Esophagus muscularis mucosa (tissue), 4 donors: ENCODE results near the gene BTBD3. TPM values are rescaled to one million over a fixed set of nuclear protein-coding genes. Genes with fewer than 3 reads are reported as not detected.

Source experiments
- DNase-seq: peaks from one replicate; pipeline ENCODE4 v3.0.0-alpha.2; 2017; ENCODE audit errors: extremely low spot score
- H3K27ac ChIP-seq, 4 donors: fragments of 200-600 bp; sonication (generic); replicated peaks in 1 of 4; 1 replicate in 3 of 4; 2 replicates in 1 of 4; pipeline ENCODE4 v1.5.1; 2016 to 2019; ENCODE audit warnings: mild to moderate bottlenecking in 1 of 4
- H3K27me3 ChIP-seq, 4 donors: fragments of 200-600 bp; sonication (generic); one replicate each; pipeline versions ENCODE4 v1.5.1 to v1.6.0; 2016 to 2019
- H3K36me3 ChIP-seq, 4 donors: fragments of 200-600 bp; sonication (generic); one replicate each; pipeline ENCODE4 v1.5.1; 2016 to 2019
- H3K4me1 ChIP-seq, 4 donors: fragments of 200-600 bp; sonication (generic); one replicate each; pipeline ENCODE4 v1.5.1; 2016 to 2019
- H3K4me3 ChIP-seq, 4 donors: fragments of 200-600 bp; sonication (generic); 1 replicate in 2 of 4; 2 replicates in 2 of 4; pipeline ENCODE4 v1.5.1; 2016 to 2019; ENCODE audit warnings: mild to moderate bottlenecking in 4 of 4, moderate library complexity in 1 of 4
- H3K9me3 ChIP-seq, 4 donors: fragments of 200-600 bp; sonication (generic); 1 replicate in 3 of 4; 2 replicates in 1 of 4; pipeline ENCODE4 v1.5.1; 2016 to 2019
- EP300 ChIP-seq: sonication (generic); formaldehyde crosslinking; IDR thresholded peaks from one replicate; pipeline ENCODE4 v1.6.1; 2017; ENCODE audit warnings: antibody characterized with exemption
- POLR2A ChIP-seq: fragments of 450-650 bp; IDR thresholded peaks from one replicate; pipeline ENCODE4 v1.6.1; 2017; ENCODE audit warnings: antibody characterized with exemption, moderate library complexity, mild to moderate bottlenecking, low read depth
- POLR2AphosphoS5 ChIP-seq, 2 donors: sonication (generic); formaldehyde crosslinking; IDR thresholded peaks; one replicate each; pipeline ENCODE4 v1.6.1; 2017; ENCODE audit warnings: antibody characterized with exemption in 2 of 2
- WGBS: methylation state at CpG from one replicate; pipeline ENCODE4 v1.1.5; 2018; 5-methylcytosine and 5-hydroxymethylcytosine counted together
- intact Hi-C: fragments of 100-400 bp; cut with DNase I; formaldehyde crosslinking; loops from one replicate; pipeline ENCODE4 v1.15.1; 2023
- total RNA-seq, 4 donors: library from RNA; depleted of rRNA; stranded (reverse); fragments of >200 nt; gene quantifications; one replicate each; pipeline versions ENCODE4 v1.1.0 to v1.2.1, GENCODE V29; 2016
- TF ChIP-seq, protein P1 (sequence below), 3 experiments: fragments of 200-600 bp in 2 of 3; fragments of 450-650 bp in 1 of 3; sonication (generic) in 2 of 3; IDR thresholded peaks; one replicate each; pipeline ENCODE4 v1.5.1; 2017 to 2019; ENCODE audit warnings: antibody characterized with exemption in 3 of 3, mild to moderate bottlenecking in 2 of 3, moderate library complexity in 1 of 3

The BTBD3 gene
- total RNA-seq, 4 donors from 2014 or later: 15.4 to 34.5 (median 25.9) TPM

DNA sequence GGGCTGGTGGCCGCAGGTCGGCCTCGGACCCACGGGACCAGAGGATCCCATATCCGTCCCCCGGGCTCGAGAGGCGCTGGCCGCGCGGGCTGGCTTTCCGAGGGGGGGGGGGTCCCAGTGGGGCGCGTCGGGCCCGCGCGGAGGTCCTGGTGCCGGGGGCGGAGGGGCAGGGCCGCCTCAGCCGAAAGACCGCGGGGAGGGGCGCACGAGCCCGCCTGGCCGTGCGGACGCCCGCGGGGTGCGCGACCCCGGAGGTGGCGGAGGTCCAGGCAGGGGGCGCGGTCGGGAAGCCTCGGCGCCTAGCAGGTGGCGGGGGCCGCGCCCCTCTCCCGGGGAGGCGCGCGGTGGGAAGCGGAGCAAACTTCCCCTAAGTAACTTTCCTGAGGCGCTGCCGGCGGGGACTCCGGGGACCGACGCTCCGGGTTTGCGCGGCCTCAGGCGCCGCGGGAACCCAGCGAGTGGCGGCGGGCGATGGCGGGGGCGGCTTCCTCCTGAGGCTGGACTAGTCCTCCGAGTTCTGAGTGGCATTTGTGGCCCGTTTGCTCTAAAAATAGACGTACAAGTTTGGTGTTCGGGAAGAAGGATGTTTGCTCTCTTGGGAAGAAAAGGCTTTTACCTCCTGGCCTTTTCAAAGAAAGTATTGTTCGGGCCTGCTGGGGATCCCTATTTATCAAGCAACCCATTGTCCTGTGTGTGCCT lies 26.5 kb upstream of the BTBD3 start:
- intact Hi-C loops: no loop called here
- 0% methylated on average over 4 of the region's 72 CpGs for WGBS
- DNase-seq: no peak
- Histone ChIP-seq H3K4me1 (peaks cover 13 to 42% (median 29%) of the 10 kb centered on the region in 4 donors), H3K4me3 (peak overlapping the region; percentile 86 to 92 (median 90)), H3K36me3 (no peaks in the 10 kb centered on the region), H3K27ac (peak overlapping the region; percentile 91 to 94 (median 93)), H3K9me3 (no peaks in the 10 kb centered on the region), H3K27me3 (no peaks in the 10 kb centered on the region)
- no peak for TF ChIP-seq EP300
- TF ChIP-seq, protein P1, sequence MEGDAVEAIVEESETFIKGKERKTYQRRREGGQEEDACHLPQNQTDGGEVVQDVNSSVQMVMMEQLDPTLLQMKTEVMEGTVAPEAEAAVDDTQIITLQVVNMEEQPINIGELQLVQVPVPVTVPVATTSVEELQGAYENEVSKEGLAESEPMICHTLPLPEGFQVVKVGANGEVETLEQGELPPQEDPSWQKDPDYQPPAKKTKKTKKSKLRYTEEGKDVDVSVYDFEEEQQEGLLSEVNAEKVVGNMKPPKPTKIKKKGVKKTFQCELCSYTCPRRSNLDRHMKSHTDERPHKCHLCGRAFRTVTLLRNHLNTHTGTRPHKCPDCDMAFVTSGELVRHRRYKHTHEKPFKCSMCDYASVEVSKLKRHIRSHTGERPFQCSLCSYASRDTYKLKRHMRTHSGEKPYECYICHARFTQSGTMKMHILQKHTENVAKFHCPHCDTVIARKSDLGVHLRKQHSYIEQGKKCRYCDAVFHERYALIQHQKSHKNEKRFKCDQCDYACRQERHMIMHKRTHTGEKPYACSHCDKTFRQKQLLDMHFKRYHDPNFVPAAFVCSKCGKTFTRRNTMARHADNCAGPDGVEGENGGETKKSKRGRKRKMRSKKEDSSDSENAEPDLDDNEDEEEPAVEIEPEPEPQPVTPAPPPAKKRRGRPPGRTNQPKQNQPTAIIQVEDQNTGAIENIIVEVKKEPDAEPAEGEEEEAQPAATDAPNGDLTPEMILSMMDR (IDR thresholded peaks at IDR 0.05): no peak
- no peak for TF ChIP-seq POLR2AphosphoS5 (IDR thresholded peaks at IDR 0.05)
- no peak for TF ChIP-seq POLR2A

DNA sequence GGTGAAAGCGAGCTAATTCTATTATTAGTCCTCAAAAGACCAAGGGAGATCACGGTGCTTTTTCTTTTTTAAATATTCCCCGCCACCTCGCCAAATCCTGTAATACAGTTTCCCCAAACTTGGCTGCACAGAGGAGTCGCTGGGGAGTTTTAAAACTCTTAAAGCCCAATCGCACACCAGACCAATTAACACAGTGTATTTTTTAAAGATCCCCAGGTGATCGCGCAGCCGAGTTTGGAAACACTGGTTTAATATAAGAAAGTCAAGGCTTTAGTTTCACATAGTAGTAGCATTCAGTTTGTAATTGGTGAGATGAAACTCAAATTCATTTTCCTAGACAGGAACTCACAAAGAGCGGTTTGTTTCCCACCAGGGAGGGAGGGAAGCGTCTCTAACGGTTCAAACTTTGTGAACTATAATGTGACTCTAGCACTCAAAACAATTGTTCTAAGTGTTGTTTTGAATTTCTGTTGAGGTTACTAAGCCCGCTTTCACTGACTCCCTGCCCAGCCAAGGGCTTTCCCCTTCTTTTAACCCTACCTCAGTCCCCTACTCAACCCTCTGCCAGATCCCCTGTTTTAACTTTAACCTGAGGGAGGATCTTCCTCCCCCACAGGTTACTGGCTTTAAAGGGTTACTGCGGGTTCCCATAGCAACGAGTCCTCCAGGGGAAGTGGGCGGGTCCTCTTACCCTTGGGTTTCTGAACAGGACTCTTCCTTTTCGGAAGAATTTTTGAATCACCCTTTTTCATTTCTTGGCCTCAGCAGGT lies 25.7 kb upstream of the BTBD3 start:
- Histone ChIP-seq H3K36me3 (no peaks in the 10 kb centered on the region), H3K27ac (peak overlapping the region; percentile 91 to 94 (median 93)), H3K4me3 (peak overlapping the region; percentile 86 to 92 (median 90)), H3K27me3 (no peaks in the 10 kb centered on the region), H3K9me3 (no peaks in the 10 kb centered on the region), H3K4me1 (peaks cover 16 to 42% (median 29%) of the 10 kb centered on the region in 4 donors)
- 1% methylated on average over 17 of the region's 17 CpGs for WGBS
- DNase-seq: no peak
- no peak for TF ChIP-seq POLR2AphosphoS5 (IDR thresholded peaks at IDR 0.05)
- no peak for TF ChIP-seq EP300
- no peak for TF ChIP-seq POLR2A
- TF ChIP-seq, protein P1 (IDR thresholded peaks at IDR 0.05): no peak
- intact Hi-C loops: no loop called here

DNA sequence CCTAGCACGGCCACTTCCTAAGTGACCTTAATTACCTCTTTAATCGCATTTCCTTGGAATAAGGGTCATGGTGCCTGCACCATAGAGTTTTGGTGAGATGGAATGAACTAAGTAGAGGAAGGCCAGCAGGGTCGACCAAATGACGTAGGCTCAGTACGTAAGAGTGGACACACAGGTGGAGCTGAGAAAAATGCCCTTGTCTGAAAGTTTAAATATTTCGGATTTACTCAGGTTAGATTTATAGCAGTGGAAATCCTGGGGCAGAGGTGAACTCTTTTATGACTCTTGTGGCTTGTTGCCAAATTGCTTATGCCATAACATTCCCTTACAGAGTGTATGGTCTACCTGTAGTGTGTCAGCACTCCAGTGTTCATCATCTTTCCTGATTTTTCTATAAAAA lies 23.6 kb upstream of the BTBD3 start:
- Histone ChIP-seq H3K9me3 (no peaks in the 10 kb centered on the region), H3K27me3 (no peaks in the 10 kb centered on the region), H3K4me1 (peaks cover 17 to 42% (median 29%) of the 10 kb centered on the region in 4 donors), H3K36me3 (no peaks in the 10 kb centered on the region), H3K4me3 (no peak overlapping the region), H3K27ac (no peak overlapping the region)
- 81% methylated on average over 6 of the region's 6 CpGs for WGBS
- intact Hi-C loops: no loop called here
- TF ChIP-seq EP300 (no peak), POLR2A (no peak), POLR2AphosphoS5 (IDR thresholded peaks at IDR 0.05) (no peak)
- TF ChIP-seq, protein P1 (IDR thresholded peaks at IDR 0.05): no peak
- no peak for DNase-seq

DNA sequence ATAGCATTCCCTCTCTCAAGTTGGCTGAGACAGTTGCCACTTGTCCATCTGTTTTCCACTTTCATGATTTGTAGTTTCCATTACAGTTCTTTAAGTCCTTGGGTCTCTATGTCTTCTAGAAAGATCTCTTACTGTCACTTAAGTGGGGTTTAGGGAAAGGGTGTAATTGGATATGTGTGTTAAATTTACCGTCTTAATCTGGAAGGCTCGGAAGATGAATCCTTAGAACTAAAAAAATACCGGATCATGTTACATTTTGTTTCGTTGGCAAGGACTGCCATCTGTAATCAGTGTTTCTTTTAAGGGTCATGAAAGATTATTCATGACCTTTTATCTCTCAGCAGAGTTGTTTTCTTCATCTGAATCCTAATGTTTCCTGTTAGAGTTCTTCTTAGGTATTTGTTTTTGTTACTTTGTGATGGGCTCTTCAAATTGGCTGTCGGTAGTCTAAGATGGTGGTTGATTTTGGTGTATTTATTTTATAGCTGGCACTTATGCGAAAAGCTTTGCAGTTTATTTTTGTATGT lies 21.8 kb upstream of the BTBD3 start:
- no peaks in the 10 kb centered on the region for H3K9me3 ChIP-seq
- DNase-seq: no peak
- intact Hi-C loops: no loop called here
- no peak overlapping the region for H3K27ac ChIP-seq
- no peaks in the 10 kb centered on the region for H3K27me3 ChIP-seq
- H3K4me1 ChIP-seq: peaks cover 14 to 34% (median 24%) of the 10 kb centered on the region in 4 donors
- 67% methylated on average over 6 of the region's 6 CpGs for whole genome bisulfite sequencing
- TF ChIP-seq POLR2AphosphoS5 (IDR thresholded peaks at IDR 0.05): no peak
- no peaks in the 10 kb centered on the region for H3K36me3 ChIP-seq
- no peak overlapping the region for H3K4me3 ChIP-seq

DNA sequence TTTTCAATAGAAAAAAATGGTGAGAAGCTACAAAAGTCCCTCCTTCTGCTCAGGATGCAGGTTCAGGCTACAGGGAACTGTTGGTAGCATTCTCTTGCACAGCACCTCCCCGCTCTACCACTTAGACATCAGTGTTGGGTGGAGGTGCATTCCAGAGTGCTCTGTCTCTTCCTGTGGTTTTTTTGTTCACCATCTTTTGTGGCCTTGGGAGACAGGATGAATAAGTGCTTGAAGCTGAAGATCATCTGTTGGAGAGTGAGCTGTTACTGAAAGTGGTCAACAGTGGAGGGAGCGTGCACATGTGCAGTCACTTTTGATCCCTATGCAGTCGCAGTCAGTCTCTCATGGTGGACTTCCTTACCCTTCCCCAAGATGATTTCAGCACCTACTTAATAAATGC lies 16.6 kb upstream of the BTBD3 start:
- TF ChIP-seq POLR2AphosphoS5 (IDR thresholded peaks at IDR 0.05): no peak
- Histone ChIP-seq H3K27me3 (no peaks in the 10 kb centered on the region), H3K4me3 (no peak overlapping the region), H3K9me3 (no peaks in the 10 kb centered on the region), H3K27ac (no peak overlapping the region), H3K36me3 (no peaks in the 10 kb centered on the region), H3K4me1 (peaks cover 0 to 6% (median 3%) of the 10 kb centered on the region in 4 donors)
- 98% methylated on average over 3 of the region's 3 CpGs for WGBS
- no peak for DNase-seq
- intact Hi-C loops: no loop called here
